Cardiac muscle cell (in vitro differentiated cells and primary cell): Measurements from ENCODE around the gene FNBP1L. TPM values are rescaled to one million over a fixed set of nuclear protein-coding genes. Genes with fewer than 3 reads are reported as not detected.

Experiments
- DNase-seq, 2 donors: peaks; one replicate each; pipeline versions ENCODE4 v3.0.0 to v3.0.0-alpha.2; 2010 to 2017; ENCODE audit warnings: low read depth in 1 of 2, low spot score in 1 of 2
- H3K27ac ChIP-seq: fragments of 200-600 bp; sonication (generic); 2 replicates; pipeline ENCODE4 v1.5.1; 2016
- H3K27me3 ChIP-seq: fragments of 200-600 bp; sonication (generic); 2 replicates; pipeline ENCODE4 v1.6.0; 2016; ENCODE audit warnings: control low read depth
- H3K36me3 ChIP-seq: fragments of 200-600 bp; sonication (generic); 2 replicates; pipeline ENCODE4 v1.5.1; 2016; ENCODE audit warnings: control low read depth
- H3K4me1 ChIP-seq: fragments of 200-600 bp; sonication (generic); 2 replicates; pipeline ENCODE4 v1.8.1; 2017; ENCODE audit warnings: low read depth, mild to moderate bottlenecking, mixed run types
- H3K4me3 ChIP-seq: fragments of 200-600 bp; sonication (generic); 2 replicates; pipeline ENCODE4 v1.5.1; 2016; ENCODE audit warnings: mild to moderate bottlenecking
- H3K9me3 ChIP-seq: fragments of 200-600 bp; sonication (generic); 2 replicates; pipeline ENCODE4 v1.5.1; 2017; ENCODE audit warnings: low read depth, mild to moderate bottlenecking, control low read depth
- polyA plus RNA-seq: library from polyadenylated mRNA; unstranded; fragments of >200 nt; fragmentation: Nextera tagmentation; extraction: Ambion mirVana; gene quantifications from 2 replicates; pipeline ENCODE4 v1.2.1, GENCODE V29; 2016
- total RNA-seq: library from RNA; depleted of rRNA; stranded (reverse); fragments of >200 nt; gene quantifications from 2 replicates; pipeline ENCODE4 v1.2.3, GENCODE V29; 2016
- TF ChIP-seq, protein P1 (sequence below): IDR thresholded peaks from 2 replicates; pipeline ENCODE4 v1.5.1; 2012; ENCODE audit warnings: low read depth, mild to moderate bottlenecking, low read length

Gene FNBP1L
- total and polyA plus RNA-seq, 2 experiments from 2014 or later = 12.3 to 13.8 TPM

DNA sequence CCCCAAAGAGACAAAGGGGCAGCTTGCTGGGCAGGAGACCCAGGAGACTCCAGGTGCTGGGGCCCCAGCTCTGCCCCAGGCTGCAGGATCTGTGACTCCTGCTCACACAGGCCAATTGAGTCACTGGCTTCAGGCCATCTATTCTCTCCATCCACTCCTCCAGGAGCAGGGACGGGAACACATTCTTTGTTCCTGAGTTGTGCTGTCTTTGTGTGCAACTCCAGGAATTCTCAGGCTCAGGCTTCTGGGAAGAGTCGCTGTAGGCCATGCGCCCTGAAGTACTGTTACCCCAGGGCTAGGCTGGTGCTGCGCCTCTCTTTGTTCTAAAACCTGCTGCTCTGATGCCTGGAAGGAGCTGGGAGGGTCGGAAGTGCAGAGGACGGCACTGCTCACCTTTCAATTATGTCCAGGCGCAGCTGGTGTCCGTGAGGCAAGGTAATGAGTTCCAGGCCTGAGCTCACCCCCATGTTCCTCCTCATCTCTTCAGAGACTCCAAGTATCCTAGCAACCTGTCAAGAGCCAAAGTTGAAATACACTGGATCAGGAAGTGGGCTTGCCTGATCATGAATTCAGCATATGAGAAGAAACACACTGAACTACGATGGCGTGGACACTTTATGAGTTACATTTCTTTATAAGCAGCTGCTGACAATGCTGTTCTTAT is 127.8 kb downstream of the FNBP1L start:
- TF ChIP-seq, protein P1, sequence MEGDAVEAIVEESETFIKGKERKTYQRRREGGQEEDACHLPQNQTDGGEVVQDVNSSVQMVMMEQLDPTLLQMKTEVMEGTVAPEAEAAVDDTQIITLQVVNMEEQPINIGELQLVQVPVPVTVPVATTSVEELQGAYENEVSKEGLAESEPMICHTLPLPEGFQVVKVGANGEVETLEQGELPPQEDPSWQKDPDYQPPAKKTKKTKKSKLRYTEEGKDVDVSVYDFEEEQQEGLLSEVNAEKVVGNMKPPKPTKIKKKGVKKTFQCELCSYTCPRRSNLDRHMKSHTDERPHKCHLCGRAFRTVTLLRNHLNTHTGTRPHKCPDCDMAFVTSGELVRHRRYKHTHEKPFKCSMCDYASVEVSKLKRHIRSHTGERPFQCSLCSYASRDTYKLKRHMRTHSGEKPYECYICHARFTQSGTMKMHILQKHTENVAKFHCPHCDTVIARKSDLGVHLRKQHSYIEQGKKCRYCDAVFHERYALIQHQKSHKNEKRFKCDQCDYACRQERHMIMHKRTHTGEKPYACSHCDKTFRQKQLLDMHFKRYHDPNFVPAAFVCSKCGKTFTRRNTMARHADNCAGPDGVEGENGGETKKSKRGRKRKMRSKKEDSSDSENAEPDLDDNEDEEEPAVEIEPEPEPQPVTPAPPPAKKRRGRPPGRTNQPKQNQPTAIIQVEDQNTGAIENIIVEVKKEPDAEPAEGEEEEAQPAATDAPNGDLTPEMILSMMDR = no peak
- H3K4me1 ChIP-seq = no peaks in the 10 kb centered on the region
- no peak overlapping the region for H3K27ac ChIP-seq
- no peaks in the 10 kb centered on the region for H3K36me3 ChIP-seq
- no peaks in the 10 kb centered on the region for H3K9me3 ChIP-seq
- DNase-seq = no peak
- H3K27me3 ChIP-seq = peaks cover 75% of the 10 kb centered on the region
- no peak overlapping the region for H3K4me3 ChIP-seq

DNA sequence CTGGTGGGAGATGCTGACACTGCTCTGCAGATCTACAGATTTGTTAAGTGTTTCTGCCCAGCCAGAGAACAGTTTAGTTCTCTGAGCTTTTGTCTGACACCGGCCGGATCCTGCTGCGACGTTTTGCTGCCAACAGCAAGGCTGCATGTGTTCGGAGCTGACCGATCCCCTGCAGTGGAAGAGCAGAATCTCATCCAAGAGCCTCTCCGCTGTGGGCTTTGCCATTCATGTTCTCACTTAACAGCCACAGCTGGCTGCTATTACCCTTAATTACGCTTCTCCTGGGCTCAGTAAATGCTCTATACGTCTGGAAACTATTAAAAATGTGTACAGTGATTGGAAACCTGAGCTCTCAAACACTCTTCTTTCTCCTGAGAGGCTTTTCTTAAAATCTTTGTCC is 128.4 kb downstream of the FNBP1L start:
- H3K4me1 ChIP-seq = no peaks in the 10 kb centered on the region
- no peaks in the 10 kb centered on the region for H3K36me3 ChIP-seq
- H3K27me3 ChIP-seq = peaks cover 75% of the 10 kb centered on the region
- no peak overlapping the region for H3K4me3 ChIP-seq
- no peak for DNase-seq
- H3K27ac ChIP-seq = no peak overlapping the region
- TF ChIP-seq, protein P1 = no peak
- H3K9me3 ChIP-seq = no peaks in the 10 kb centered on the region

DNA sequence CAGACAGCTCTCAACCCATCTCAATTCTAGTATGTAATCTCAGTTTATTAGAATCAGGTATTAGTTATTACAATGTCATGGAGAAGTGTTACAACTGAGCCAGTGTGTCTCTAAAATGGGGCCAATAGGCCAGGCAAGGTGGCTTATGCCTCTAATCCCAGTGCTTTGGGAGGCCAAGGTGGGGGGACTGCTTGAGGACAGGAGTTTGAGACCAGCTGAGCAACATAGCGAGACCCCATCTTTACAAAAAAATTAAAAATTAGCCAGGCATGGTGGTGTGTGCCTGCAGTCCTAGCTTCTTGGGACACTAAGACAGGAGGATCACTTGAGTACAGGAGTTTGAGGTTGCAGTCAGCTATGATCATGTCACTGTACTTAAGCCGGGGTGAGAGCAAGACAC is 128.8 kb downstream of the FNBP1L start:
- TF ChIP-seq, protein P1 = no peak
- no peaks in the 10 kb centered on the region for H3K36me3 ChIP-seq
- H3K4me1 ChIP-seq = no peaks in the 10 kb centered on the region
- no peak overlapping the region for H3K4me3 ChIP-seq
- H3K9me3 ChIP-seq = no peaks in the 10 kb centered on the region
- peaks cover 78% of the 10 kb centered on the region for H3K27me3 ChIP-seq
- DNase-seq = no peak
- H3K27ac ChIP-seq = no peak overlapping the region

DNA sequence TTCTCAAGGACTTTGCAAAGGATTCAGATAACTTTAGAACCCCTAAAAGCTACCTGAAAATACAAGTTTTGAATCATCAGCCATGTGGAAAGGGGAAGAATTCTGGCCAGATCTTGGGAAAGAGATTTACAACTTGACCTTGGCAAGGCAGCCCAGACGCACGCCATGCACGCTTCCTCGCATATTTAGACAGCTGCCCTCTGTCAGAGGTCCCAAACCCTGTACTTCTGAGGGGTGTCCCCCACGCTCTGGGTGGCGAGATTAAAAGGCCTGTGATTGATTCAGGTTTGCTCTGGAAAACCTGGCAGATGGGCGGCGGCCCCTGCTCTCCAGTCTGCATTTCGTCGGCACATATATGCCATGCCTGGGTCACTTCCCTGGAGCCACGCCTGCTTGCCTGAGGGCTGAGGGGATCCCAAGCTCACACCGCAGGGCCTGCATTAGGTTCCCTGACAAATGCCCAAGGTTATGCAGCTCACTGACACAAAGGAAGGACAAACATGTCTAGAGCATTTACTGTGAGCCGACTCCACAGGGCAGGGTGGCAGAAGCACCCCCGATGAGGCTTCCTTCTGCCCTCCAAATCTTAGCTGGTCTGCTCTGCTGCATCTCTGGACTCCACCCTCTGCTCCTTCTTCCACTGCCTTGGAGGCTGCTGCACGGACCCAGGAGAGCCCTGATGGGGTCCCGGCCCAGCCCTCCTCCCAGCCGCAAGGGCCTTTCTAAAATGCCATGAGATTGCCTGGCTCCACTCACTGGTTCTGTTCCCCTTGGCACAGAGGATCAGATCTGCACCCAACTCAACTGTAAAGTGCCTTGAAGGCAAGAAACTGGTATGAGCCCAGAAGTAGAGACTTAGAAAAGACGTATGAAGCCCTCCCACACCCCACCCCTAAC is 129.9 kb downstream of the FNBP1L start:
- TF ChIP-seq, protein P1 = no peak
- H3K27ac ChIP-seq = no peak overlapping the region
- H3K4me3 ChIP-seq = no peak overlapping the region
- no peak for DNase-seq
- no peaks in the 10 kb centered on the region for H3K36me3 ChIP-seq
- H3K4me1 ChIP-seq = no peaks in the 10 kb centered on the region
- peaks cover 78% of the 10 kb centered on the region for H3K27me3 ChIP-seq
- H3K9me3 ChIP-seq = no peaks in the 10 kb centered on the region

DNA sequence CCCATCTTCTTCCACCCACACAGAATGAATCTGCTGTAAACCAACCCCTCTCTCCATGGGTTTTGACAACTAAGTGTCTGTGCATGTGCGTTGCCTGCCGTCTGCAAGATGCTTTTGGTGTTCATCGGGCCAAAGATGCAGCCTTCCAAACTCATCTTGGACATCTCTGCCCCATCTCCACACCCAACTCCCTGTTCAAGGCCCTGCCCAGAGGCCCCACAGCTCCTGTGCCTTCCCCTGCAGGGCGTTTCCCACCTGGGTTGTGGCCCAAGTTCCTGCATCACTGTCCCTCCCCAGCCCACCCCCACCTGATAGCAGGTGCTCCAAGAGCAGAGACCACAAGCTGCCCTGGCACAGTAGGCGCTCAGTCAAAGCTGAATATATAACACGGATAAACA is 130.5 kb downstream of the FNBP1L start:
- H3K4me1 ChIP-seq = no peaks in the 10 kb centered on the region
- DNase-seq = no peak

More for the DNA sequence above, 130.5 kb downstream of the FNBP1L start:
- H3K9me3 ChIP-seq = no peaks in the 10 kb centered on the region
- H3K36me3 ChIP-seq = no peaks in the 10 kb centered on the region
- peaks cover 84% of the 10 kb centered on the region for H3K27me3 ChIP-seq
- no peak overlapping the region for H3K27ac ChIP-seq
- H3K4me3 ChIP-seq = no peak overlapping the region
- TF ChIP-seq, protein P1 = no peak
